CD4-positive, alpha-beta T cell treated with Interleukin-12 subunit alpha and Interleukin-12 subunit beta, for 1 hour (primary cell): ENCODE measurements around the gene FREM1.
A peak's percentile ranks its signal among the peaks of the same experiment; 100 is the strongest.

Experiments used
- DNase-seq: peaks from one replicate; pipeline ENCODE4 v3.0.0-alpha.2; 2020

Gene FREM1

GRCh38 chr9:14866200-14866749 lies 44.0 kb downstream of the FREM1 start:
- no peak for DNase-seq

DNA sequence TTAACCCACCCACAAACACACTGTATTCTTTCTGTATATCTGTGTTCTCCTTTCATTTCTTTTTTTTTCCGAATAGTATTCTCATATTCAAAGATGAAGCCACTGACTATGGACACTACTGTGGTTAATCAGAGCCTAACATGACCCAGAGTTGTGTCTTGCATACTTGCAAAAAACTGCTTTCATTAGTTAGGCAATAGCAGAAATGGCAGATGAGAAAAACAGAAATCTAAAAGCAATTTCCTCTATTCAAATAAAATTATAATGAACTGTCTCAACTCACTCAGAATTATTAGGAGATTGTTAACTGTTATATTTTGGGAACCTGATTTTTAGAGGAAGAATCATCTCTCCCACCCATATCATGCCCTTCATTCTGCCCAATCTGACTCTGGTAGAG lies 45.9 kb downstream of the FREM1 start:
- no peak for DNase-seq

- DNase-seq = no peak
Measured at GRCh38 chr9:14863402-14863801, 46.8 kb downstream of the FREM1 start.

GRCh38 chr9:14857449-14858305 lies 52.6 kb downstream of the FREM1 start:
- no peak for DNase-seq

- DNase-seq = no peak
Measured at GRCh38 chr9:14849851-14850250, 60.4 kb downstream of the FREM1 start.

DNA sequence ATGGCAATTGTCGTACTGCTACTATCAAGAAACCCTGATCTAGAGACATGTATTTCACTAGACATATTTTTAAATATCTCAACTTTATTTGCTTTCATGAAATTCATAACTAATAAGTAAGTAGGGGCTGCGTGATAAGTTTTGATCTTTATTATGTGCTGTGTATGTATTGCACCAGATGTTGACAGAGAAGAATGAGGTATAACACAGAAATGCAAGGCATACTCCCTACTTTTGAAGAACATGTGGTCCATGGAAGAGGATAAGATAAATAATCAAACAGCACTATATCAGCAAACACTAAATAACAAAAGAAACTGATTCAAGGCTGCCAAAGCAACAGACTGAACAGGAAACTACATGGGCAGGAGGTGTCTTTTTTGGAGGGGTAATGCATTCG lies 60.9 kb downstream of the FREM1 start:
- no peak for DNase-seq

DNA sequence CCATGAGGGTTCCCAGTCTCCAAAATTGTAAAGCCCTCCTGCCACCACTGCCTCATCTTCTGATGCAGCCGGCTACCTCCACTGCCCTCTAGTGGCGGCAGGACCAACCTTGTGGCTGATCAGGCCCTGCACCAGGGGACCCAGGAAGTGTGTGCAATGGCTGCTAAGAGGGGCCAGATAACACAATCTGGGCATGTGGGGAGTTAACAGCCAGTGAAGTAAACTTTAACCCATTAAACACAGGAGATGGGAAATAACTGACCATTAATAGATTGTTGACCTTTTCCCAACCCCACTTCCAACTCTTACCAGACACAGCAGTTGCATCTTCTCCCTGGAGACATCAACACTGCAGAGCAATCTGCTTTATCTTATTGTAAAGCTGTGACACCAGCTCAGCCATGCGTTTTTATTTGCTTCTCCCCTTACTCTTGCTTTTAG lies 63.3 kb downstream of the FREM1 start:
- DNase-seq = peak; percentile 29

GRCh38 chr9:14843163-14843562 lies 67.1 kb downstream of the FREM1 start:
- DNase-seq = no peak

GRCh38 chr9:14842269-14842668 lies 68.0 kb downstream of the FREM1 start:
- DNase-seq = no peak

DNA sequence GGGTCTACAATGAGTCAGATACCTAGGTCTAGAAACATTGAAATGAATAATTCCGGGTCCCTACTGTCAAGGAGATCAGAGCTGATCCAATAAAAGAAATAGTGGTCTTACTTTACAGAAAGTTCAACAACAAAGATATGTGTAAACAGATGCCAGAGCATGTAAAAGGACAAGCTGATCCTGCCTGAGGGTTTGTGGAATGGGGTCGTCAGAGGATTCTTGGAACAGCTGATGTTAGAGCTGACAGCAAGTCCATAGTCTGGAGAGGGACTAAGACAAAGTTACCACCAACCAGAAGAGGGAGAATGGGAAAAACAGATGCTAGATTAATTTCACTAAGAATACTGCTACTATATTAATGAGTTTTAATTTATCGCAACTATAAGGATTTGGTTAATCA lies 71.5 kb downstream of the FREM1 start:
- DNase-seq = no peak

- no peak for DNase-seq
Measured at GRCh38 chr9:14836885-14837284, 73.3 kb downstream of the FREM1 start.

GRCh38 chr9:14831661-14832060 lies 78.6 kb downstream of the FREM1 start:
- no peak for DNase-seq

DNA sequence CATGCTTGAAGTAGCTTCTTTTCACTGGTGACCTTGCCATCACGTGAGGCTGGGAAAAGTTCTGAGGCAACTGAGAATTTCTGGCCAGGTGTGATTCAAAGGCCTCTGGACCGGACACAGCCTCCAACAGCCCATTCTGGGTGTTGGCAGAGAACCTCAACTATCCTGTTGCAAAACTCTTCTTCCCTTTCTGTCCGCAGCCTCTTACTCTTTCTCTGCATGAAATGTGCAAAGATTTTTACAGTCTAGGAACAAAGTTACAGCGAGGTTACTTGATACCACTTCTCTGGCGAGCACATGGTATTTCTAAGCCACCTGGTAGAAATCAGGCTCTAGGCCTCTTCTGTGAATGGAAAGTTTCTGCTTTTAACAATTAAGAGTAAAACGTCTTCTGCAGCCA lies 79.2 kb downstream of the FREM1 start:
- no peak for DNase-seq

DNA sequence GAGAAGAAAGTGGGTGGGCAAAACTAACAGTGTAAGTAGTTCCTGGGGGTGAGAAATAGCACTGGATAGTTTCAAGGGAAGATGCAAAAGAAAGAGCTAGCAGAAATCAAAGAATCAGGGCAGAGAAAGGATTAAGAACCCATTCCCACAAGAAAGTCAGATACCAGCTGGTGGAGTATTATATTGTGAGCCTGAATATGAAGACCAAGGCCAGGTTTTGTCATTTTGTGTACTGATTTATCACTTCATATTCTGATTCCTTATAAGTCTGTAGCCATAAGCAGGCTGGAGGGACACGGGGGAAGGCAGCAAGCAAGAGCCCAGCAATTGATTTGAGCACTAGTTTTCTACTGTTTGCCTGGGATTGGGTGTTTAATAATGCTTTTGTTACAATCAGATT lies 80.2 kb downstream of the FREM1 start:
- DNase-seq = no peak

GRCh38 chr9:14829204-14829603 lies 81.0 kb downstream of the FREM1 start:
- no peak for DNase-seq

- DNase-seq = no peak
Measured at GRCh38 chr9:14827805-14828204, 82.4 kb downstream of the FREM1 start.

GRCh38 chr9:14824481-14824880 lies 85.7 kb downstream of the FREM1 start:
- DNase-seq = no peak

- DNase-seq = no peak
Measured at GRCh38 chr9:14823800-14824199, 86.4 kb downstream of the FREM1 start.

- DNase-seq = no peak
Measured at GRCh38 chr9:14822666-14823065, 87.6 kb downstream of the FREM1 start.

GRCh38 chr9:14819183-14819582 lies 91.0 kb downstream of the FREM1 start:
- no peak for DNase-seq

DNA sequence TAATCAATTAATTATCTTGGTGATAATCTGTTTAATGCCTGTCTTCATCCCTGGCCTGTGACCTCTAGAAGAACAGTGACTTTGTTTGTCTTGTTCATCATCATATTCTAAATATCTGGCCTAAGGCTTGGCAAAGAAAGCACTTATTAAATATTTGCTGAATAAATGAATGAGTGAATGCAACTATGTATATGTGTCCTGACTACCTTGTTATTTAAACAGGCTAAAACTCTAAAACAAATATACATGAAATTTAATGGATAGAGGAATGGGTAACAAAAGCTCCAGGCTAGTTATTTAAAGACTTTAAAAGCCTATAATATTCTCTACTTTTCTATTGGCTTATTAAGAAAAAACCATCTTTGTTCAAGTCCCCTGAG lies 96.0 kb downstream of the FREM1 start:
- no peak for DNase-seq

GRCh38 chr9:14813336-14814248 lies 96.6 kb downstream of the FREM1 start:
- DNase-seq = no peak

GRCh38 chr9:14812806-14813205 lies 97.4 kb downstream of the FREM1 start:
- DNase-seq = no peak

- no peak for DNase-seq
Measured at GRCh38 chr9:14811844-14812243, 98.4 kb downstream of the FREM1 start.
